HCT116 (cell line): ENCODE data around the gene TMEM203. TPM values are rescaled to one million over a fixed set of nuclear protein-coding genes. Genes with fewer than 3 reads are reported as not detected.

ENCODE experiments used
- ATAC-seq: fragments of 200-7000 bp; cut with Tn5 transposase; 2 replicates; pipeline ENCODE4 v1.9.1; 2020; ENCODE audit warnings: mild to moderate bottlenecking, moderate library complexity
- BruUV-seq: library from RNA; stranded (reverse); fragments of 400-500 nt; replicated peaks from 2 replicates; lab custom pipeline; 2021; lab: Mats Ljungman, UMichigan
- CTCF ChIA-PET: fragments of 300-600 bp; sonication (Branson Sonifier 250); formaldehyde crosslinking; loops from one replicate; lab custom pipeline; 2021; ENCODE audit warnings: antibody characterized with exemption; lab: Charles Lee
- POLR2A ChIA-PET: fragments of 300-600, 350-600 bp; sonication (Branson Sonifier 250); formaldehyde crosslinking; loops from one replicate; lab custom pipeline; 2021; ENCODE audit warnings: antibody characterized with exemption; lab: Charles Lee
- RAD21 ChIA-PET, 2 experiments: fragments of 300-600 bp; sonication (Branson Sonifier 250); formaldehyde crosslinking; loops; one replicate each; lab custom pipeline; 2023; ENCODE audit warnings: low total read pairs in 2 of 2; ENCODE audit not compliant: uncharacterized antibody in 2 of 2, unreplicated experiment in 2 of 2, low non-redundant PET in 1 of 2; lab: Charles Lee
- DNase-seq: peaks from one replicate; pipeline ENCODE4 v3.0.0-alpha.2; 2010; ENCODE audit warnings: low read depth, low spot score
- H2AFZ ChIP-seq: fragments of 200-600 bp; shearing (Covaris generic), sonication (generic); 2 replicates; pipeline ENCODE4 v1.6.1; 2017; ENCODE audit warnings: low read depth, mixed run types, mixed read lengths, antibody characterized with exemption, low read length; ENCODE audit not compliant: poor library complexity, severe bottlenecking
- H3K27ac ChIP-seq: 2 replicates; pipeline ENCODE4 v1.5.1; 2012; ENCODE audit warnings: low read depth, low read length
- H3K27me3 ChIP-seq: fragments of 200-600 bp; sonication (generic); 2 replicates; pipeline ENCODE4 v1.6.1; 2016; ENCODE audit warnings: mixed run types, low read length, mixed read lengths; ENCODE audit not compliant: insufficient read depth
- H3K36me3 ChIP-seq, 2 experiments: fragments of 200-500 bp in 1 of 2; fragments of 200-600 bp in 1 of 2; sonication (Bioruptor generic) in 1 of 2; sonication (generic) in 1 of 2; 2 replicates each; pipeline versions ENCODE4 v1.5.1 to v1.6.1; 2014 to 2016; ENCODE audit warnings: low read length in 2 of 2, inconsistent platforms in 1 of 2, mixed read lengths in 1 of 2, mixed run types in 1 of 2; ENCODE audit not compliant: insufficient read depth in 2 of 2, control insufficient read depth in 1 of 2
- H3K4me1 ChIP-seq, 2 experiments: fragments of 200-600 bp in 1 of 2; sonication (generic) in 1 of 2; 2 replicates each; pipeline versions ENCODE4 v1.5.1 to v1.6.1; 2012 to 2017; ENCODE audit warnings: low read length in 2 of 2, inconsistent platforms in 1 of 2, mild to moderate bottlenecking in 1 of 2, mixed read lengths in 1 of 2, mixed run types in 1 of 2, moderate library complexity in 1 of 2; ENCODE audit not compliant: insufficient read depth in 2 of 2, control insufficient read depth in 1 of 2
- H3K4me2 ChIP-seq: fragments of 200-600 bp; sonication (generic); 2 replicates; pipeline ENCODE4 v1.6.1; 2017; ENCODE audit warnings: mixed run types, low read length, mixed read lengths
- H3K4me3 ChIP-seq, 2 experiments: fragments of 200-600 bp in 1 of 2; sonication (generic) in 1 of 2; replicated peaks in 1 of 2; 2 replicates each; pipeline ENCODE4 v1.5.1; 2011 to 2016; ENCODE audit warnings: low read length in 2 of 2, control low read depth in 1 of 2, low read depth in 1 of 2, mild to moderate bottlenecking in 1 of 2, mixed read lengths in 1 of 2, mixed run types in 1 of 2
- H3K79me2 ChIP-seq: fragments of 200-600 bp; sonication (generic); 2 replicates; pipeline ENCODE4 v1.6.1; 2017; ENCODE audit warnings: mild to moderate bottlenecking, mixed run types, low read length, moderate library complexity, mixed read lengths; ENCODE audit not compliant: insufficient read depth
- H3K9ac ChIP-seq: fragments of 200-600 bp; sonication (generic); 2 replicates; pipeline ENCODE4 v1.6.1; 2016; ENCODE audit warnings: low read length, mixed read lengths
- H3K9me2 ChIP-seq: fragments of 200-600 bp; sonication (generic), shearing (Covaris generic); 2 replicates; pipeline ENCODE4 v1.6.1; 2017; ENCODE audit warnings: mixed run types, mild to moderate bottlenecking, moderate library complexity; ENCODE audit not compliant: insufficient read depth
- H3K9me3 ChIP-seq, 2 experiments: fragments of 200-500 bp in 1 of 2; fragments of 200-600 bp in 1 of 2; sonication (Bioruptor generic) in 1 of 2; sonication (generic) in 1 of 2; 2 replicates each; pipeline ENCODE4 v1.6.1; 2014 to 2017; ENCODE audit warnings: low read length in 2 of 2, mixed read lengths in 2 of 2, inconsistent platforms in 1 of 2, low read depth in 1 of 2, mild to moderate bottlenecking in 1 of 2, mixed run types in 1 of 2, moderate library complexity in 1 of 2; ENCODE audit not compliant: control insufficient read depth in 1 of 2, insufficient read depth in 1 of 2
- H4K20me1 ChIP-seq: fragments of 200-600 bp; sonication (generic), shearing (Covaris generic); 2 replicates; pipeline ENCODE4 v1.6.1; 2017; ENCODE audit warnings: mixed run types, mild to moderate bottlenecking, moderate library complexity; ENCODE audit not compliant: insufficient read depth
- CBX3 ChIP-seq: IDR thresholded peaks from 2 replicates; pipeline ENCODE4 v1.6.1; 2012; ENCODE audit warnings: low read depth
- EGR1 ChIP-seq: IDR thresholded peaks from 2 replicates; pipeline ENCODE4 v1.6.1; 2012; ENCODE audit warnings: low read depth
- ELF1 ChIP-seq: IDR thresholded peaks from 2 replicates; pipeline ENCODE4 v1.6.1; 2012; ENCODE audit warnings: low read depth, borderline replicate concordance
- FOSL1 ChIP-seq: IDR thresholded peaks from 2 replicates; pipeline ENCODE4 v1.6.1; 2012; ENCODE audit warnings: low read depth
- JUND ChIP-seq: IDR thresholded peaks from 2 replicates; pipeline ENCODE4 v1.6.1; 2012
- POLR2AphosphoS5 ChIP-seq: IDR thresholded peaks from 2 replicates; pipeline ENCODE4 v1.6.1; 2011; ENCODE audit warnings: mild to moderate bottlenecking, low read depth, low read length, moderate library complexity
- SIN3A ChIP-seq: IDR thresholded peaks from 2 replicates; pipeline ENCODE4 v1.6.1; 2012; ENCODE audit warnings: low read depth
- SP1 ChIP-seq: IDR thresholded peaks from 2 replicates; pipeline ENCODE4 v1.6.1; 2012; ENCODE audit warnings: low read depth
- YY1 ChIP-seq: IDR thresholded peaks from 2 replicates; pipeline ENCODE4 v1.6.1; 2011; ENCODE audit warnings: low read length, low read depth, moderate library complexity, mild to moderate bottlenecking; ENCODE audit not compliant: insufficient replicate concordance; ENCODE audit errors: extremely low read depth
- ZFX ChIP-seq: fragments of 450-650 bp; IDR thresholded peaks from 2 replicates; pipeline ENCODE4 v1.6.1; 2017
- intact Hi-C: fragments of 100-400 bp; cut with micrococcal nuclease; formaldehyde crosslinking; loops from 2 replicates; pipeline ENCODE4 v1.10.0; 2022
- total RNA-seq: library from RNA; stranded (reverse); gene quantifications from one replicate; pipeline ENCODE4 v1.2.1, GENCODE V29; 2021; ENCODE audit not compliant: unreplicated experiment
- TF ChIP-seq, protein P1 (sequence below): IDR thresholded peaks from 2 replicates; pipeline ENCODE4 v1.6.1; 2012
- TF ChIP-seq, protein P2 (sequence below): IDR thresholded peaks from 2 replicates; pipeline ENCODE4 v1.6.1; 2012; ENCODE audit warnings: low read depth
- TF ChIP-seq, protein P3 (sequence below), 3 experiments: fragments of 200-600 bp in 1 of 3; sonication (generic) in 1 of 3; IDR thresholded peaks in 2 of 3; conservative IDR thresholded peaks in 1 of 3; 2 replicates each; pipeline ENCODE4 v1.5.1; 2012 to 2017; ENCODE audit warnings: low read depth in 2 of 3, low read length in 2 of 3, antibody characterized with exemption in 1 of 3, borderline replicate concordance in 1 of 3, control low read depth in 1 of 3, mild to moderate bottlenecking in 1 of 3, mixed read lengths in 1 of 3, mixed run types in 1 of 3, moderate library complexity in 1 of 3; ENCODE audit not compliant: insufficient read depth in 1 of 3
- TF ChIP-seq, protein P4 (sequence below): IDR thresholded peaks from 2 replicates; pipeline ENCODE4 v1.6.1; 2012

The TMEM203 gene
- total RNA-seq, 1 experiment from 2014 or later = 45.0 TPM

DNA sequence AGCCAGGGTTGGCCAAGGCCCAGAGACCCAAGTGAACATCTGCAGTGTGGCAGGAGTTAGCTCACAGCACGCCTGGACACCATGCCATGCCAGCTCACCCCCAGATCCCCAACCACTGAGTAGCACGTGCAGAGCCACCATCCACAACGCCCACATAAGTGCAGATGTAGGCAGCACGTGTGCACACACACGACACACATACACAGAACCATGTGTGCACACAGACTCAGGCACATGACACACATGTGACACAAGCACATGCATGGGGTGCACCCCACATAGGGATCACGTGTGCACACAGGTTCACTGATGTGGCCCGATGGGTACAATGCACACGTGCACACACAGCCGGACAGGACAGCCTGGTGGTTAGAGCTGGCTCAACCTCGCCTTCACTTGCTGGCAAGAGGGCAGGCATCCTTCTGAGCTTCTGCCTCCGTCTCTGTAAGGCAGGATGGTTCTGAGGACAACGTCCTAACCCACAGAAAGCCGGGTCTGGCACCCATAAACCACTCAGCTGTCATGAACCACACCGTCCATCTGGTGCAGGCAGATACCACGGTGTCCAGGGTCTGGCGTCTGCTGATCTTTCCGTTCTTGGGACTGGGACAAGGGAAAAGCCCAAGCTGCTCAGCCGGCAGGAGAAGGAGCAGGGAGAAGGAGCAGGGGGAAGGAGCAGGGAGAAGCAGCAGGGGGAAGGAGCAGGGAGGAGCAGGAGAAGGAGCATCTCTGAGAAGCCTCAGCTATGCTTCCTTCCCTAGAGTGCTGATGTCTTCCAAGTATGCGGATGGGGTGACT lies 47.6 kb downstream of the TMEM203 start:
- intact Hi-C loops = no loop called here
- H3K79me2 ChIP-seq = no peaks in the 10 kb centered on the region
- H2AFZ ChIP-seq = no peak overlapping the region
- H3K36me3 ChIP-seq = no peaks in the 10 kb centered on the region
- ATAC-seq (no peak), DNase-seq (no peak)
- H3K4me3 ChIP-seq = no peak overlapping the region
- peak overlapping the region; percentile 42; the same call in 1 of the 2 replicates for H3K27ac ChIP-seq
- H3K9me2 ChIP-seq = no peaks in the 10 kb centered on the region
- no peaks in the 10 kb centered on the region; a peak in 1 of 4 replicates for H3K9me3 ChIP-seq
- peaks cover 3 to 42% of the 10 kb centered on the region in 2 experiments; a peak in 3 of 4 replicates for H3K4me1 ChIP-seq
- H4K20me1 ChIP-seq = no peaks in the 10 kb centered on the region
- ChIA-PET POLR2A (interaction anchor here (0.6 to 0.7 kb wide), 2 partner anchors 25 to 43 kb away, joined by 3 to 5 read pairs; partner anchors contain the start of gene TPRN), RAD21 (no interaction called here), CTCF (interaction anchor here (1.2 kb wide), 1 partner anchor 79 kb away, joined by 3 read pairs; no protein-coding TSS in a partner anchor)
- no peak overlapping the region for H3K9ac ChIP-seq
- BruUV-seq = no TSS peak
- no peak overlapping the region for H3K4me2 ChIP-seq
- no peaks in the 10 kb centered on the region for H3K27me3 ChIP-seq
- TF ChIP-seq, protein P1, sequence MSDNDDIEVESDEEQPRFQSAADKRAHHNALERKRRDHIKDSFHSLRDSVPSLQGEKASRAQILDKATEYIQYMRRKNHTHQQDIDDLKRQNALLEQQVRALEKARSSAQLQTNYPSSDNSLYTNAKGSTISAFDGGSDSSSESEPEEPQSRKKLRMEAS = no peak
- TF ChIP-seq, protein P2, sequence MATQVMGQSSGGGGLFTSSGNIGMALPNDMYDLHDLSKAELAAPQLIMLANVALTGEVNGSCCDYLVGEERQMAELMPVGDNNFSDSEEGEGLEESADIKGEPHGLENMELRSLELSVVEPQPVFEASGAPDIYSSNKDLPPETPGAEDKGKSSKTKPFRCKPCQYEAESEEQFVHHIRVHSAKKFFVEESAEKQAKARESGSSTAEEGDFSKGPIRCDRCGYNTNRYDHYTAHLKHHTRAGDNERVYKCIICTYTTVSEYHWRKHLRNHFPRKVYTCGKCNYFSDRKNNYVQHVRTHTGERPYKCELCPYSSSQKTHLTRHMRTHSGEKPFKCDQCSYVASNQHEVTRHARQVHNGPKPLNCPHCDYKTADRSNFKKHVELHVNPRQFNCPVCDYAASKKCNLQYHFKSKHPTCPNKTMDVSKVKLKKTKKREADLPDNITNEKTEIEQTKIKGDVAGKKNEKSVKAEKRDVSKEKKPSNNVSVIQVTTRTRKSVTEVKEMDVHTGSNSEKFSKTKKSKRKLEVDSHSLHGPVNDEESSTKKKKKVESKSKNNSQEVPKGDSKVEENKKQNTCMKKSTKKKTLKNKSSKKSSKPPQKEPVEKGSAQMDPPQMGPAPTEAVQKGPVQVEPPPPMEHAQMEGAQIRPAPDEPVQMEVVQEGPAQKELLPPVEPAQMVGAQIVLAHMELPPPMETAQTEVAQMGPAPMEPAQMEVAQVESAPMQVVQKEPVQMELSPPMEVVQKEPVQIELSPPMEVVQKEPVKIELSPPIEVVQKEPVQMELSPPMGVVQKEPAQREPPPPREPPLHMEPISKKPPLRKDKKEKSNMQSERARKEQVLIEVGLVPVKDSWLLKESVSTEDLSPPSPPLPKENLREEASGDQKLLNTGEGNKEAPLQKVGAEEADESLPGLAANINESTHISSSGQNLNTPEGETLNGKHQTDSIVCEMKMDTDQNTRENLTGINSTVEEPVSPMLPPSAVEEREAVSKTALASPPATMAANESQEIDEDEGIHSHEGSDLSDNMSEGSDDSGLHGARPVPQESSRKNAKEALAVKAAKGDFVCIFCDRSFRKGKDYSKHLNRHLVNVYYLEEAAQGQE = no peak
- TF ChIP-seq, protein P3, sequence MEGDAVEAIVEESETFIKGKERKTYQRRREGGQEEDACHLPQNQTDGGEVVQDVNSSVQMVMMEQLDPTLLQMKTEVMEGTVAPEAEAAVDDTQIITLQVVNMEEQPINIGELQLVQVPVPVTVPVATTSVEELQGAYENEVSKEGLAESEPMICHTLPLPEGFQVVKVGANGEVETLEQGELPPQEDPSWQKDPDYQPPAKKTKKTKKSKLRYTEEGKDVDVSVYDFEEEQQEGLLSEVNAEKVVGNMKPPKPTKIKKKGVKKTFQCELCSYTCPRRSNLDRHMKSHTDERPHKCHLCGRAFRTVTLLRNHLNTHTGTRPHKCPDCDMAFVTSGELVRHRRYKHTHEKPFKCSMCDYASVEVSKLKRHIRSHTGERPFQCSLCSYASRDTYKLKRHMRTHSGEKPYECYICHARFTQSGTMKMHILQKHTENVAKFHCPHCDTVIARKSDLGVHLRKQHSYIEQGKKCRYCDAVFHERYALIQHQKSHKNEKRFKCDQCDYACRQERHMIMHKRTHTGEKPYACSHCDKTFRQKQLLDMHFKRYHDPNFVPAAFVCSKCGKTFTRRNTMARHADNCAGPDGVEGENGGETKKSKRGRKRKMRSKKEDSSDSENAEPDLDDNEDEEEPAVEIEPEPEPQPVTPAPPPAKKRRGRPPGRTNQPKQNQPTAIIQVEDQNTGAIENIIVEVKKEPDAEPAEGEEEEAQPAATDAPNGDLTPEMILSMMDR (IDR thresholded peaks at IDR 0.05 in 2 of 3, conservative IDR thresholded peaks at IDR 0.05 in 1 of 3; ENCODE audit: borderline replicate concordance in 1 of 3, insufficient read depth in 1 of 3, low read depth in 2 of 3, low read length in 2 of 3) = no peak
- TF ChIP-seq, protein P4, sequence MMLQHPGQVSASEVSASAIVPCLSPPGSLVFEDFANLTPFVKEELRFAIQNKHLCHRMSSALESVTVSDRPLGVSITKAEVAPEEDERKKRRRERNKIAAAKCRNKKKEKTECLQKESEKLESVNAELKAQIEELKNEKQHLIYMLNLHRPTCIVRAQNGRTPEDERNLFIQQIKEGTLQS = no peak
- TF ChIP-seq SP1 (no peak), ZFX (no peak), EGR1 (no peak), JUND (no peak), ELF1 (no peak), CBX3 (no peak), YY1 (no peak), SIN3A (no peak), FOSL1 (no peak), POLR2AphosphoS5 (no peak)
